GM12878 (cell line): ENCODE results near the gene FARS2. TPM values are rescaled to one million over a fixed set of nuclear protein-coding genes. Genes with fewer than 3 reads are reported as not detected.
A peak's percentile ranks its signal among the peaks of the same experiment; 100 is the strongest.

Source experiments
- ATAC-seq: fragments of 200-7000 bp; cut with Tn5 transposase; 3 replicates; pipeline ENCODE4 v1.9.1; 2020; ENCODE audit warnings: mild to moderate bottlenecking, moderate library complexity
- BruUV-seq: library from RNA; stranded (reverse); fragments of 400-500 nt; replicated peaks from 2 replicates; lab custom pipeline; 2021; lab: Mats Ljungman, UMichigan
- CTCF ChIA-PET: fragments of 300-600 bp; sonication (Branson Sonifier 250); formaldehyde crosslinking; extraction: SDS; loops from one replicate; lab custom pipeline; 2021; ENCODE audit warnings: inconsistent platforms; lab: Yijun Ruan, JAX
- POLR2A ChIA-PET: fragments of 350-600 bp; formaldehyde crosslinking; extraction: SDS; loops from one replicate; lab custom pipeline; 2021; ENCODE audit warnings: inconsistent platforms; lab: Charles Lee
- RAD21 ChIA-PET: fragments of 300-600 bp; sonication (Branson Sonifier 250); formaldehyde crosslinking; loops from one replicate; lab custom pipeline; 2023; ENCODE audit warnings: antibody characterized with exemption; ENCODE audit not compliant: unreplicated experiment; lab: Charles Lee
- SMC1A ChIA-PET: fragments of 300-600 bp; sonication (Branson Sonifier 250); formaldehyde crosslinking; loops from one replicate; lab custom pipeline; 2023; ENCODE audit not compliant: unreplicated experiment, uncharacterized antibody; lab: Charles Lee
- DNase-seq: peaks from one replicate; pipeline ENCODE4 v3.0.0-alpha.2; 2011; ENCODE audit warnings: low read depth, low spot score
- FAIRE-seq: peaks from 3 replicates; lab custom pipeline; 2011; peaks lifted over from hg19 to GRCh38; lab: Jason Lieb, UNC
- H2AFZ ChIP-seq: 2 replicates; pipeline ENCODE4 v1.6.0; 2011; ENCODE audit warnings: low read depth, low read length, control low read depth; ENCODE audit not compliant: control insufficient read depth
- H3K27ac ChIP-seq: 2 replicates; pipeline ENCODE4 v1.5.1; 2011; ENCODE audit warnings: control low read depth; ENCODE audit not compliant: control insufficient read depth, insufficient read depth
- H3K27me3 ChIP-seq, 2 experiments: replicated peaks in 1 of 2; 2 replicates each; pipeline versions ENCODE4 v1.6.0 to v1.6.1; 2011; ENCODE audit warnings: low read length in 1 of 2; ENCODE audit not compliant: control insufficient read depth in 2 of 2, insufficient read depth in 2 of 2
- H3K36me3 ChIP-seq, 2 experiments: 2 replicates each; pipeline ENCODE4 v1.5.1; 2011; ENCODE audit warnings: low read length in 1 of 2; ENCODE audit not compliant: control insufficient read depth in 2 of 2, insufficient read depth in 2 of 2
- H3K4me1 ChIP-seq: 2 replicates; pipeline ENCODE4 v1.6.1; 2011; ENCODE audit warnings: mild to moderate bottlenecking, low read length, moderate library complexity, mixed read lengths; ENCODE audit not compliant: control insufficient read depth, insufficient read depth
- H3K4me2 ChIP-seq: 2 replicates; pipeline ENCODE4 v1.6.0; 2011; ENCODE audit warnings: control low read depth; ENCODE audit not compliant: control insufficient read depth, insufficient read depth
- H3K4me3 ChIP-seq: fragments of 200-600 bp; sonication (generic); 2 replicates; pipeline ENCODE4 v1.5.1; 2016
- H3K79me2 ChIP-seq: 2 replicates; pipeline ENCODE4 v1.6.0; 2011; ENCODE audit warnings: low read length; ENCODE audit not compliant: control insufficient read depth, insufficient read depth
- H3K9ac ChIP-seq: 2 replicates; pipeline ENCODE4 v1.8.0; 2011; ENCODE audit warnings: low read length, control low read depth, mixed read lengths; ENCODE audit not compliant: control insufficient read depth, insufficient read depth
- H3K9me3 ChIP-seq: replicated peaks from 3 replicates; pipeline ENCODE4 v1.5.1; 2011; ENCODE audit warnings: mild to moderate bottlenecking, low read length; ENCODE audit not compliant: control insufficient read depth, insufficient read depth
- H4K20me1 ChIP-seq: 2 replicates; pipeline ENCODE4 v1.6.0; 2011; ENCODE audit not compliant: control insufficient read depth, insufficient read depth
- FOXK2 ChIP-seq: fragments of 450-650 bp; IDR thresholded peaks from 2 replicates; pipeline ENCODE4 v1.6.1; 2017; ENCODE audit warnings: mild to moderate bottlenecking, moderate library complexity
- FOXM1 ChIP-seq: IDR thresholded peaks from 2 replicates; pipeline ENCODE4 v1.6.1; 2012; ENCODE audit warnings: low read depth, mild to moderate bottlenecking, inconsistent platforms, low read length, moderate library complexity
- PBX3 ChIP-seq: IDR thresholded peaks from 2 replicates; pipeline ENCODE4 v1.6.1; 2011; ENCODE audit warnings: mild to moderate bottlenecking, low read depth, low read length, moderate library complexity; ENCODE audit not compliant: insufficient replicate concordance
- SREBF2 ChIP-seq: IDR thresholded peaks from 2 replicates; pipeline ENCODE4 v1.6.1; 2012; ENCODE audit warnings: mild to moderate bottlenecking, low read length
- SRF ChIP-seq, 2 experiments: IDR thresholded peaks; 2 replicates each; pipeline ENCODE4 v1.6.1; 2011; ENCODE audit warnings: low read depth in 2 of 2, low read length in 2 of 2, mild to moderate bottlenecking in 1 of 2, moderate library complexity in 1 of 2
- TCF3 ChIP-seq: IDR thresholded peaks from 2 replicates; pipeline ENCODE4 v1.6.1; 2012; ENCODE audit warnings: low read depth, mild to moderate bottlenecking, low read length, borderline replicate concordance; ENCODE audit not compliant: insufficient read depth
- TCF7 ChIP-seq: IDR thresholded peaks from 2 replicates; pipeline ENCODE4 v1.6.1; 2014; ENCODE audit warnings: antibody characterized with exemption, borderline replicate concordance
- ZNF592 ChIP-seq: fragments of 450-650 bp; IDR thresholded peaks from 2 replicates; pipeline ENCODE4 v1.6.1; 2017; ENCODE audit warnings: mild to moderate bottlenecking, moderate library complexity
- WGBS: methylation state at CpG from one replicate; pipeline ENCODE4 v1.1.6; 2016; ENCODE audit warnings: low lambda C conversion rate; ENCODE audit not compliant: insufficient replicate concordance, insufficient coverage; ENCODE audit errors: missing lambda C conversion rate; 5-methylcytosine and 5-hydroxymethylcytosine counted together
- in situ Hi-C: fragments of 300-500 bp; cut with MboI; formaldehyde crosslinking; loops from 9 replicates; pipeline ENCODE4 v1.14.3; 2018; ENCODE audit warnings: mixed read lengths
- intact Hi-C: fragments of 100-400 bp; cut with micrococcal nuclease; formaldehyde crosslinking; loops from one replicate; pipeline ENCODE4 v1.14.2; 2022; ENCODE audit not compliant: unreplicated experiment
- polyA plus RNA-seq, 11 experiments: library from polyadenylated mRNA; depleted of rRNA in 4 of 11; unstranded in 6 of 11; stranded (reverse) in 5 of 11; fragments of >200 nt; fragmentation: Nextera tagmentation in 4 of 11; fragmentation: Illumina TruSeq in 1 of 11; extraction: Ambion mirVana in 4 of 11; extraction: Trizol in 1 of 11; gene quantifications; 1 replicate in 1 of 11; 2 replicates in 10 of 11; pipeline versions ENCODE4 v1.2.1 to v1.2.3, GENCODE V29; 2011 to 2016; ENCODE audit warnings: inconsistent platforms in 2 of 11, missing spikeins in 2 of 11, low read depth in 1 of 11
- total RNA-seq, 4 experiments: library from RNA; depleted of rRNA in 3 of 4; stranded (reverse); fragments of >200 nt in 3 of 4; fragmentation: Illumina TruSeq in 1 of 4; extraction: Trizol in 1 of 4; gene quantifications; 2 replicates each; pipeline versions ENCODE4 v1.2.1 to v1.2.3, GENCODE V29; 2013 to 2021

FARS2 gene
- total and polyA plus RNA-seq, 10 of the 15 experiments (the other 5 are each of a cell fraction or from before 2014, with no cell fraction given), result 16.8 to 46.7 (median 25.6) TPM

- intact Hi-C loops (no loop called here), in situ Hi-C loops (no loop called here)
- RAD21 ChIA-PET, result no interaction called here
- Histone ChIP-seq H3K27ac (no peak overlapping the region), H3K79me2 (no peaks in the 10 kb centered on the region), H2AFZ (peak overlapping the region; percentile 61; the same call in 1 of the 2 replicates), H3K4me3 (no peak overlapping the region), H3K9me3 (no peaks in the 10 kb centered on the region), H4K20me1 (no peaks in the 10 kb centered on the region), H3K9ac (no peak overlapping the region), H3K4me2 (no peak overlapping the region), H3K36me3 (no peaks in the 10 kb centered on the region), H3K27me3 (no peaks in the 10 kb centered on the region), H3K4me1 (0 out of 2 replicates have a peak, but pooled peaks cover 3% of the 10 kb centered on the region)
- ATAC-seq (no peak), FAIRE-seq (no peak), DNase-seq (no peak)
- TF ChIP-seq FOXM1 (no peak), TCF7 (no peak), TCF3 (no peak), FOXK2 (no peak), ZNF592 (no peak), SRF (IDR thresholded peaks at IDR 0.05; ENCODE audit: low read depth in 2 of 2, low read length in 2 of 2) (0 out of 4 replicates have a peak, but pooled peaks of 1 of the 2 experiments have one; percentile 27), PBX3 (no peak), SREBF2 (no peak)
- SMC1A ChIA-PET, result no interaction called here
- BruUV-seq, result no TSS peak
- POLR2A ChIA-PET, result no interaction called here
- WGBS, result 75% methylated on average over 2 of the region's 2 CpGs
- CTCF ChIA-PET, result no interaction called here
Observed at GRCh38 chr6:5665667-5666066, 404.4 kb downstream of the FARS2 start.
